ENCODE data around the gene SLC25A10.

Gene SLC25A10

GRCh38 chr17:81706757-81707624, 5.1 kb upstream of the SLC25A10 start:
- DNase-seq: no peak

- DNase-seq: no peak
Measured at GRCh38 chr17:81707725-81708646, 4.1 kb upstream of the SLC25A10 start.

- DNase-seq: no peak
Measured at GRCh38 chr17:81708739-81709185, 3.3 kb upstream of the SLC25A10 start.

- no peak for DNase-seq
Measured at GRCh38 chr17:81710514-81711308, 1.4 kb upstream of the SLC25A10 start.

GRCh38 chr17:81712468-81713003, 452 bp downstream of the SLC25A10 start:
- DNase-seq: no peak

GRCh38 chr17:81713004-81713555, 996 bp downstream of the SLC25A10 start:
- DNase-seq: no peak

- no peak for DNase-seq
Measured at GRCh38 chr17:81713556-81714411, 1.7 kb downstream of the SLC25A10 start.

- DNase-seq: no peak
Measured at GRCh38 chr17:81714412-81715106, 2.5 kb downstream of the SLC25A10 start.

- DNase-seq: no peak
Measured at GRCh38 chr17:81715107-81715871, 3.2 kb downstream of the SLC25A10 start.

- DNase-seq: no peak
Measured at GRCh38 chr17:81715872-81716673, 4.0 kb downstream of the SLC25A10 start.

GRCh38 chr17:81716674-81716996, 4.6 kb downstream of the SLC25A10 start:
- no peak for DNase-seq

GRCh38 chr17:81717049-81717765, 5.1 kb downstream of the SLC25A10 start:
- DNase-seq: no peak

- DNase-seq: no peak
Measured at GRCh38 chr17:81717766-81718089, 5.6 kb downstream of the SLC25A10 start.

- DNase-seq: no peak
Measured at GRCh38 chr17:81719410-81720266, 7.6 kb downstream of the SLC25A10 start.

GRCh38 chr17:81720267-81721071, 8.4 kb downstream of the SLC25A10 start:
- no peak for DNase-seq
